ENCODE results near the gene ASPHD1.

DNA sequence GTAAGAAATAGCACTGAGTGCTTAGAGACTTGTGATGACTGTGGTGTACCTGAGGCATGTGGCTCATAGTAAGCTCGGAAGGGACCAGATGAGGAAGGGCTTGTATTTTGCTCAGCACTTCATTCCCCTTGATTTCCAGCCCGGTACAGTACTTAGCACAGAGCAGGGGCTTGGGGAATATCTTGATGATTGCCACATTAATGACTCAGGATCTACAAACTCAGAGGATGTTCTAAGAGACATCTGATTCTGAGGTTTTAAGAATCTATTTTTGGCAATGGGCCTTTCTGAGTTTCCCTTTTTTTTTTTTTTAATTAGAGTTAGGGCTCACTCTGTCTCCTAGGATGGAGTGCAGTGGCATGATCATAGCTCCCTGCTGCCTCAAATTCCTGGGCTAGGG lies 9.1 kb downstream of the ASPHD1 start:
- TF ChIP-seq, protein P1, sequence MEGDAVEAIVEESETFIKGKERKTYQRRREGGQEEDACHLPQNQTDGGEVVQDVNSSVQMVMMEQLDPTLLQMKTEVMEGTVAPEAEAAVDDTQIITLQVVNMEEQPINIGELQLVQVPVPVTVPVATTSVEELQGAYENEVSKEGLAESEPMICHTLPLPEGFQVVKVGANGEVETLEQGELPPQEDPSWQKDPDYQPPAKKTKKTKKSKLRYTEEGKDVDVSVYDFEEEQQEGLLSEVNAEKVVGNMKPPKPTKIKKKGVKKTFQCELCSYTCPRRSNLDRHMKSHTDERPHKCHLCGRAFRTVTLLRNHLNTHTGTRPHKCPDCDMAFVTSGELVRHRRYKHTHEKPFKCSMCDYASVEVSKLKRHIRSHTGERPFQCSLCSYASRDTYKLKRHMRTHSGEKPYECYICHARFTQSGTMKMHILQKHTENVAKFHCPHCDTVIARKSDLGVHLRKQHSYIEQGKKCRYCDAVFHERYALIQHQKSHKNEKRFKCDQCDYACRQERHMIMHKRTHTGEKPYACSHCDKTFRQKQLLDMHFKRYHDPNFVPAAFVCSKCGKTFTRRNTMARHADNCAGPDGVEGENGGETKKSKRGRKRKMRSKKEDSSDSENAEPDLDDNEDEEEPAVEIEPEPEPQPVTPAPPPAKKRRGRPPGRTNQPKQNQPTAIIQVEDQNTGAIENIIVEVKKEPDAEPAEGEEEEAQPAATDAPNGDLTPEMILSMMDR (conservative IDR thresholded peaks at IDR 0.05), result no peak
- no peak for TF ChIP-seq ZFX (IDR thresholded peaks at IDR 0.05)
